IPS-20b (cell line): ENCODE results near the gene TEAD3.

Source experiments
- H3K27ac ChIP-seq: one replicate; pipeline ENCODE4 v1.5.1; 2013; ENCODE audit warnings: low read length
- H3K27me3 ChIP-seq: 2 replicates; pipeline ENCODE4 v1.6.1; 2013; ENCODE audit warnings: mild to moderate bottlenecking, low read length, inconsistent platforms; ENCODE audit not compliant: insufficient read depth
- H3K36me3 ChIP-seq: 2 replicates; pipeline ENCODE4 v1.6.1; 2013; ENCODE audit warnings: low read depth, mild to moderate bottlenecking, inconsistent platforms, low read length, moderate library complexity; ENCODE audit not compliant: insufficient read depth
- H3K4me1 ChIP-seq: 2 replicates; pipeline ENCODE4 v1.6.1; 2013; ENCODE audit warnings: mild to moderate bottlenecking, control low read depth, inconsistent platforms, low read length, moderate library complexity; ENCODE audit not compliant: insufficient read depth
- H3K4me3 ChIP-seq: 2 replicates; pipeline ENCODE4 v1.5.1; 2013; ENCODE audit warnings: mild to moderate bottlenecking, low read length, inconsistent platforms
- H3K9ac ChIP-seq: 2 replicates; pipeline ENCODE4 v1.6.1; 2013; ENCODE audit warnings: low read depth, mild to moderate bottlenecking, inconsistent platforms, low read length, moderate library complexity
- H3K9me3 ChIP-seq: 2 replicates; pipeline ENCODE4 v1.6.1; 2013; ENCODE audit warnings: mild to moderate bottlenecking, low read depth, low read length, inconsistent platforms; ENCODE audit not compliant: insufficient read depth

Gene TEAD3

GRCh38 chr6:35453236-35453635 is 43.6 kb downstream of the TEAD3 start:
- peaks cover 20% of the 10 kb centered on the region; the same call in 1 of the 2 replicates for H3K4me1 ChIP-seq
- peak overlapping the region; percentile 59; the same call in 1 of the 2 replicates for H3K9ac ChIP-seq
- H3K27ac ChIP-seq = no peak overlapping the region

GRCh38 chr6:35452183-35453090 is 44.4 kb downstream of the TEAD3 start, which contains the start of gene FANCE:
Gene FANCE (plus strand): TSS chr6:35452338. CDS start chr6:35452546, 208 bp downstream.
- no peaks in the 10 kb centered on the region for H3K9me3 ChIP-seq
- H3K4me1 ChIP-seq = peaks cover 20% of the 10 kb centered on the region; the same call in 1 of the 2 replicates
- H3K27me3 ChIP-seq = peaks cover 22% of the 10 kb centered on the region
- H3K36me3 ChIP-seq = peaks cover 16% of the 10 kb centered on the region; the same call in 1 of the 2 replicates
- H3K27ac ChIP-seq = no peak within 1 kb of the TSS
- H3K9ac ChIP-seq = peak within 1 kb of the TSS; percentile 59; the same call in 1 of the 2 replicates
- peak within 1 kb of the TSS; percentile 79 for H3K4me3 ChIP-seq

More at GRCh38 chr6:35453236-35453635, 43.6 kb downstream of the TEAD3 start:
- H3K36me3 ChIP-seq = peaks cover 21% of the 10 kb centered on the region; the same call in 1 of the 2 replicates
- peaks cover 22% of the 10 kb centered on the region for H3K27me3 ChIP-seq
- peak overlapping the region; percentile 79 for H3K4me3 ChIP-seq
- no peaks in the 10 kb centered on the region for H3K9me3 ChIP-seq

DNA sequence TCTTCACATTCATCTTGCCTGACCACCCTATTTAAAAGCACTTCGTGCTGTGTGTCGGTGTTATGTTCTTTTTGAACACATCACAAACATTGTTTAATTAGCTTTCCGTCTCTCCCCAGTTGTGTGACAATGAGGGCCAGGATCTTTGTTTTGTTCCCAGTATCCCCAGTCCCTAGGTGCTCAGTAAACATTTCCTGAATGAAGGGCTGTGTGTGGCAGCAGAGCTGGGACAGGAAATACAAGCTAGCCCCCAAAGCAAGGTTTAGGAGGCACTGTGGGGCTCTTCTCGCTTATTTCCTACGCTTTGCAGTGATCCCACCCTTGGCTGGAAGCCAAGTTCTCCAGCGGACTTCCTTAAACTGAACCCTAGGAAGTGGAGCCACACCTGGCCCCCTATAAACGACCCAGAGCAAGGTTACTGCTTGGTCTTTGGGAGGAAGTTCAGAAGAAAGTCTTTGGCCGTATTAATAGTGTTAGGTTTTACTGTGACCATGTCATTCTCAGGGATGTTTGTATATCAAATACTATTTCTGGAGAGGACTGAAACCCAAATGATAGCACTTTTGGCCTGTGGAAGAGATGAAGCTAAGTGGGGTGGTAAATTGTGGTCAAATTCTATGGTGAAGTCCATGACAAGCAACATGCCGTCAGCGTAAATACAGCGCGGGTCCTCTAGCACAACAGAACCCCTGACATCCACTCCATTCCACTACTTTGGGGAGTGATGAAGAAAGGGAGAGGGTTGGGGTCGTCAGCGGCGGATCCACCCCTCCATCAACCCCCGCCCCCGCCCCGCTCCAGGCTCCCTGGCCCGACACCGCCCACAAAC is 45.3 kb downstream of the TEAD3 start:
- H3K4me3 ChIP-seq = peak overlapping the region; percentile 79
- H3K9ac ChIP-seq = no peak overlapping the region
- H3K4me1 ChIP-seq = peaks cover 20% of the 10 kb centered on the region; the same call in 1 of the 2 replicates
- H3K27me3 ChIP-seq = peaks cover 22% of the 10 kb centered on the region
- 0 out of 2 replicates have a peak, but pooled peaks cover 9% of the 10 kb centered on the region for H3K36me3 ChIP-seq
- H3K27ac ChIP-seq = no peak overlapping the region
- no peaks in the 10 kb centered on the region for H3K9me3 ChIP-seq

DNA sequence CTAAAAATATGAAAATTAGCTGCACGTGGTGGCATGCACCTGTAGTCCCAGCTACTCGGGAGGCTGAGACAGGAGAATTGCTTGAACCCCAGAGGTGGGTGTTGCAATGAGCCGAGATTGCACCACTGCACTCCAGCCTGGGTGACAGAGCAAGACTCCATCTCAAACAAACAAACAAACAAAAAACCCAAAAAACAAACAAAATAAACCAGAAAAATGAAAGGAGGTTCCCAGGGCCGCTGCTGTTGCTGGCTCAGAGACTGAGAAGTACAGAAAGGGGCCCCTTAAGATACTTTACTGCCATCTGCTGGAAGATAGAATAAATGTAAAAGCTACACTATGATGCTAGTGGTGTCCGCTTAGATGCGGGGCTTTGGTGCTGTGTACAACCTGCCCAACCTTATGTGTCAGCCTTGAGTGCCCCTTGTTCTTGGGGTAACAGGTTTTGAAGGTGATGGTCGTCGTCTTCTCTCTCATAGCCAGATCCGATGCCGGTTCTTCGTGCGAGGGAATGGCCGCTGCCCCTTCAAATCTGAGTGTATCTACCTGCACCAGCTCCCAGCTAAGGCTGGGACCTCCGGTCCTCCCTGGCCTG is 47.5 kb downstream of the TEAD3 start:
- no peak overlapping the region for H3K4me3 ChIP-seq
- H3K4me1 ChIP-seq = peaks cover 19% of the 10 kb centered on the region; the same call in 1 of the 2 replicates
- H3K9me3 ChIP-seq = no peaks in the 10 kb centered on the region
- no peak overlapping the region for H3K27ac ChIP-seq
- peaks cover 22% of the 10 kb centered on the region for H3K27me3 ChIP-seq
- no peak overlapping the region for H3K9ac ChIP-seq
- H3K36me3 ChIP-seq = no peaks in the 10 kb centered on the region

DNA sequence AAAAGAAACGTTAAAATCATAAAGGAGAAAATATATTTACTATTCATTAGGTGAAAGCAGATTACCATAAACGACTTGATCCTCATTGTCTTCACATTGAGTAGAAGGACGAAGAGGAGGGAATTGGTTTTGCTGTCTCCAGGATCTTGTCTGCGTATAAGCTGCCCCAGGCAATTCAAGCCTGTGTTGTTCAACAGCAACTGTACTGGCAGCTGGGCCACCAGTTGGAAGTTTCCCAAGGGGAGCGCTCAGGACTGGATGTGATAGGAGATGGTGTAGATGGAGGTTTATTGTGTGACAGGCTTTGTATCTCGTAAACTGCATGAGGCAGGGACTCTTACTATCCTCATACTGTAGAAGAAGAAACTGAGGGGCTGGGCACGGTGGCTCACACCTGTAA is 48.7 kb downstream of the TEAD3 start:
- Histone ChIP-seq H3K9ac (no peak overlapping the region), H3K27ac (no peak overlapping the region), H3K9me3 (no peaks in the 10 kb centered on the region), H3K4me1 (peaks cover 8% of the 10 kb centered on the region; the same call in 1 of the 2 replicates), H3K4me3 (no peak overlapping the region), H3K36me3 (no peaks in the 10 kb centered on the region), H3K27me3 (peaks cover 17% of the 10 kb centered on the region)

- Histone ChIP-seq H3K4me3 (no peak overlapping the region), H3K9ac (no peak overlapping the region), H3K36me3 (no peaks in the 10 kb centered on the region), H3K9me3 (no peaks in the 10 kb centered on the region), H3K27me3 (peaks cover 12% of the 10 kb centered on the region; the same call in 1 of the 2 replicates), H3K27ac (no peak overlapping the region), H3K4me1 (no peaks in the 10 kb centered on the region)
Measured at GRCh38 chr6:35445691-35446090, 51.2 kb downstream of the TEAD3 start.

GRCh38 chr6:35443341-35444030 is 53.4 kb downstream of the TEAD3 start:
- Histone ChIP-seq H3K36me3 (no peaks in the 10 kb centered on the region), H3K9ac (no peak overlapping the region)

DNA sequence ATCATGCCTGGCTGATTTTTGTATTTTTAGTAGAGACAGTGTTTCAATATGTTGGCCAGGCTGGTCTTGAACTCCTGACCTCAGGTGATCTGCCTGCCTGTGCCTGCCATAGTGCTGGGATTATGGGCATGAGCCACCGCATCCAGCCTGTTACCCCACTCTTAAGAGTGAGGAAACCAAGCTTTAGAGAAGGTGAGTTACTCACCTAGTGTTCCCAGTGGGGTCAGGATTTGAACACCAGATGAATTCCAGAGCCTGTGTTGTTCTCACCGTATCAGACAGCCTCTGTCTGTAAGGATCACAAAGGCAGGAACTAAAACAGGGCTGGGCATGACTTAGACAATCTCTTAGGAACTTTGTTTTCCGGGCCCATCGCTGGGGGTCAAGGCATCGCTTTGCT is 54.2 kb downstream of the TEAD3 start:
- no peak overlapping the region for H3K27ac ChIP-seq
- no peaks in the 10 kb centered on the region for H3K9me3 ChIP-seq
- H3K4me1 ChIP-seq = no peaks in the 10 kb centered on the region
- no peaks in the 10 kb centered on the region for H3K36me3 ChIP-seq
- no peak overlapping the region for H3K9ac ChIP-seq
- H3K27me3 ChIP-seq = no peaks in the 10 kb centered on the region
- no peak overlapping the region for H3K4me3 ChIP-seq

More at GRCh38 chr6:35443341-35444030, 53.4 kb downstream of the TEAD3 start:
- Histone ChIP-seq H3K9me3 (no peaks in the 10 kb centered on the region), H3K27me3 (no peaks in the 10 kb centered on the region), H3K4me1 (no peaks in the 10 kb centered on the region), H3K27ac (no peak overlapping the region), H3K4me3 (no peak overlapping the region)

- no peaks in the 10 kb centered on the region for H3K9me3 ChIP-seq
- H3K4me1 ChIP-seq = no peaks in the 10 kb centered on the region
- no peaks in the 10 kb centered on the region for H3K27me3 ChIP-seq
- no peak overlapping the region for H3K4me3 ChIP-seq
- no peak overlapping the region for H3K9ac ChIP-seq
- H3K27ac ChIP-seq = no peak overlapping the region
- H3K36me3 ChIP-seq = no peaks in the 10 kb centered on the region
Measured at GRCh38 chr6:35441642-35442041, 55.2 kb downstream of the TEAD3 start.

- Histone ChIP-seq H3K27me3 (no peaks in the 10 kb centered on the region), H3K36me3 (no peaks in the 10 kb centered on the region), H3K9me3 (no peaks in the 10 kb centered on the region), H3K4me3 (no peak overlapping the region), H3K4me1 (no peaks in the 10 kb centered on the region), H3K9ac (no peak overlapping the region), H3K27ac (no peak overlapping the region)
Measured at GRCh38 chr6:35441205-35441604, 55.7 kb downstream of the TEAD3 start.

DNA sequence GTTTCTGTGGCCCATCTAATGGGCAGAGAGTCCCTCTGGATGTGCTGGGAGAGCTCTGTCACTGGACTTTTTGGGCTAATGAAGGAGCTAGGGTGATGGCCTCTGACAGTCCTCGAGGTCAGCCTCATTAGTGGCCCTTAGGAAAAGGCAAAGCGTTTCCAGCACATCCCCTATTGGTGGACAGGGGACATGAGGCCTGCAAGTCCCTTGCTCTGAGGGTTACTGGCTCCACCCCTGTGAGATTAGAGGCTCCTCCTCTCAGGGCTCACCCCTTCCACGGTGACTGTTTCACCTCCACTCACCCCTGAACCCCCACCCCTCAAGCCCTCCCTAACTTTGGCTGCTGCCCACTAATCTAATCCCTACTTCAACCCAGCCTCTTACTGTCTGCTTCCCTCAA is 57.6 kb downstream of the TEAD3 start:
- Histone ChIP-seq H3K4me3 (no peak overlapping the region), H3K9me3 (no peaks in the 10 kb centered on the region), H3K4me1 (no peaks in the 10 kb centered on the region), H3K27me3 (no peaks in the 10 kb centered on the region), H3K27ac (no peak overlapping the region), H3K9ac (no peak overlapping the region), H3K36me3 (no peaks in the 10 kb centered on the region)
